Mesenchymal stem cell (in vitro differentiated cells and primary cell): ENCODE measurements around the gene GRK1.

Experiments used
- DNase-seq: peaks from one replicate; pipeline ENCODE4 v3.0.0-alpha.2; 2013
- H2AFZ ChIP-seq: one replicate; pipeline ENCODE4 v1.6.1; 2013; ENCODE audit warnings: low read depth, mild to moderate bottlenecking, control low read depth, inconsistent platforms, low read length, moderate library complexity
- H2AK5ac ChIP-seq: 2 replicates; pipeline ENCODE4 v1.6.1; 2013; ENCODE audit warnings: low read length, moderate library complexity, mild to moderate bottlenecking, inconsistent platforms; ENCODE audit not compliant: severe bottlenecking
- H2BK120ac ChIP-seq: one replicate; pipeline ENCODE4 v1.6.1; 2013; ENCODE audit warnings: low read depth, mild to moderate bottlenecking, inconsistent platforms, low read length, moderate library complexity
- H2BK12ac ChIP-seq, 2 experiments: one replicate each; pipeline ENCODE4 v1.6.1; 2013; ENCODE audit warnings: inconsistent platforms in 2 of 2, low read length in 2 of 2, mild to moderate bottlenecking in 2 of 2, moderate library complexity in 2 of 2, control low read depth in 1 of 2
- H2BK15ac ChIP-seq: one replicate; pipeline ENCODE4 v1.6.1; 2013; ENCODE audit warnings: mild to moderate bottlenecking, low read depth, inconsistent platforms; ENCODE audit not compliant: poor library complexity, severe bottlenecking
- H2BK5ac ChIP-seq: 2 replicates; pipeline ENCODE4 v1.6.1; 2013; ENCODE audit warnings: low read depth, mild to moderate bottlenecking, low read length, control low read depth, inconsistent platforms; ENCODE audit not compliant: poor library complexity, severe bottlenecking
- H3K14ac ChIP-seq, 2 experiments: one replicate each; pipeline ENCODE4 v1.6.1; 2013; ENCODE audit warnings: inconsistent platforms in 2 of 2, low read length in 2 of 2, control low read depth in 1 of 2, mild to moderate bottlenecking in 1 of 2, moderate library complexity in 1 of 2
- H3K18ac ChIP-seq, 2 experiments: one replicate each; pipeline ENCODE4 v1.6.1; 2013; ENCODE audit warnings: inconsistent platforms in 2 of 2, low read length in 2 of 2, control low read depth in 1 of 2, low read depth in 1 of 2, mild to moderate bottlenecking in 1 of 2
- H3K23ac ChIP-seq, 2 experiments: one replicate each; pipeline ENCODE4 v1.6.1; 2013; ENCODE audit warnings: inconsistent platforms in 2 of 2, low read length in 2 of 2, mild to moderate bottlenecking in 2 of 2, moderate library complexity in 2 of 2, control low read depth in 1 of 2
- H3K27ac ChIP-seq: 2 replicates; pipeline ENCODE4 v1.5.1; 2013; ENCODE audit warnings: mild to moderate bottlenecking, moderate library complexity, low read length, control low read depth, inconsistent platforms; ENCODE audit not compliant: poor library complexity, severe bottlenecking
- H3K27me3 ChIP-seq, 2 experiments: 2 replicates each; pipeline versions ENCODE4 v1.6.1 to v1.7.0; 2013; ENCODE audit warnings: low read length in 2 of 2, mild to moderate bottlenecking in 2 of 2, moderate library complexity in 2 of 2, control low read depth in 1 of 2, inconsistent platforms in 1 of 2; ENCODE audit not compliant: control insufficient read depth in 1 of 2, insufficient read depth in 1 of 2
- H3K36me3 ChIP-seq, 2 experiments: 2 replicates each; pipeline versions ENCODE4 v1.6.1 to v1.7.0; 2013; ENCODE audit warnings: low read length in 2 of 2, control low read depth in 1 of 2, inconsistent platforms in 1 of 2, low read depth in 1 of 2, mild to moderate bottlenecking in 1 of 2; ENCODE audit not compliant: insufficient read depth in 2 of 2, control insufficient read depth in 1 of 2
- H3K4ac ChIP-seq, 2 experiments: one replicate each; pipeline ENCODE4 v1.6.1; 2013; ENCODE audit warnings: inconsistent platforms in 2 of 2, low read length in 2 of 2, mild to moderate bottlenecking in 2 of 2, moderate library complexity in 2 of 2, control low read depth in 1 of 2, low read depth in 1 of 2
- H3K4me1 ChIP-seq: 2 replicates; pipeline ENCODE4 v1.6.1; 2013; ENCODE audit warnings: low read depth, low read length, control low read depth; ENCODE audit not compliant: control insufficient read depth, insufficient read depth
- H3K4me2 ChIP-seq: 2 replicates; pipeline ENCODE4 v1.6.1; 2013; ENCODE audit warnings: low read length, mild to moderate bottlenecking, inconsistent platforms; ENCODE audit not compliant: poor library complexity, severe bottlenecking
- H3K4me3 ChIP-seq, 2 experiments: 2 replicates each; pipeline versions ENCODE4 v1.5.1 to v1.7.0; 2013; ENCODE audit warnings: low read length in 2 of 2, mild to moderate bottlenecking in 2 of 2, control low read depth in 1 of 2, low read depth in 1 of 2; ENCODE audit not compliant: insufficient read depth in 1 of 2
- H3K79me1 ChIP-seq: replicated peaks from 2 replicates; pipeline ENCODE4 v1.6.1; 2013; ENCODE audit warnings: mild to moderate bottlenecking, control low read depth, low read length, inconsistent platforms; ENCODE audit not compliant: poor library complexity, severe bottlenecking
- H3K9ac ChIP-seq: 2 replicates; pipeline ENCODE4 v1.7.0; 2013; ENCODE audit warnings: mild to moderate bottlenecking, low read length, moderate library complexity
- H3K9me3 ChIP-seq: 2 replicates; pipeline ENCODE4 v1.7.0; 2013; ENCODE audit warnings: mild to moderate bottlenecking, low read length; ENCODE audit not compliant: control insufficient read depth
- H4K8ac ChIP-seq: one replicate; pipeline ENCODE4 v1.6.1; 2013; ENCODE audit warnings: inconsistent platforms, mild to moderate bottlenecking, low read length, moderate library complexity
- H4K91ac ChIP-seq: one replicate; pipeline ENCODE4 v1.6.1; 2013; ENCODE audit warnings: mild to moderate bottlenecking, low read length, inconsistent platforms
- WGBS: methylation state at CpG from one replicate; pipeline ENCODE4 v1.1.7; 2013; ENCODE audit warnings: mixed read lengths; 5-methylcytosine and 5-hydroxymethylcytosine counted together

The GRK1 gene

GRCh38 chr13:113672002-113672651, 5.1 kb downstream of the GRK1 start:
- Histone ChIP-seq H3K36me3 (no peaks in the 10 kb centered on the region), H3K9me3 (no peaks in the 10 kb centered on the region), H3K27me3 (peaks cover 4 to 38% of the 10 kb centered on the region in 2 experiments), H4K8ac (no peak overlapping the region), H3K4me2 (no peak overlapping the region), H2AFZ (no peak overlapping the region), H3K4me1 (no peaks in the 10 kb centered on the region), H3K9ac (no peak overlapping the region), H3K4me3 (no peak overlapping the region), H3K4ac (no peak overlapping the region), H4K91ac (no peak overlapping the region), H2AK5ac (no peak overlapping the region), H3K27ac (no peak overlapping the region), H3K23ac (no peak overlapping the region), H2BK15ac (no peak overlapping the region), H2BK5ac (no peak overlapping the region), H2BK120ac (no peak overlapping the region), H3K79me1 (no peaks in the 10 kb centered on the region), H3K18ac (no peak overlapping the region), H3K14ac (peak overlapping the region in 1 of 2 experiments; percentile 0), H2BK12ac (no peak overlapping the region)
- WGBS, result 86% methylated on average over 18 of the region's 18 CpGs
- DNase-seq, result no peak

- no peak overlapping the region for H4K91ac ChIP-seq
- no peak overlapping the region for H3K4ac ChIP-seq
- H3K23ac ChIP-seq, result no peak overlapping the region
- no peak overlapping the region for H3K27ac ChIP-seq
- H2BK120ac ChIP-seq, result no peak overlapping the region
- no peak overlapping the region for H2AK5ac ChIP-seq
- H3K79me1 ChIP-seq, result no peaks in the 10 kb centered on the region
- no peak overlapping the region for H3K4me3 ChIP-seq
- peaks cover 0 to 18% of the 10 kb centered on the region in 2 experiments for H3K27me3 ChIP-seq
- H3K14ac ChIP-seq, result no peak overlapping the region
- no peak overlapping the region for H2AFZ ChIP-seq
- DNase-seq, result no peak
- H3K4me1 ChIP-seq, result peaks cover 14% of the 10 kb centered on the region
- no peak overlapping the region for H4K8ac ChIP-seq
- no peak overlapping the region for H3K4me2 ChIP-seq
- H2BK15ac ChIP-seq, result no peak overlapping the region
- H3K9ac ChIP-seq, result no peak overlapping the region
- no peak overlapping the region for H2BK5ac ChIP-seq
- H2BK12ac ChIP-seq, result no peak overlapping the region
- H3K9me3 ChIP-seq, result peaks cover 3% of the 10 kb centered on the region
- H3K18ac ChIP-seq, result no peak overlapping the region
- no peaks in the 10 kb centered on the region for H3K36me3 ChIP-seq
- 86% methylated on average over 11 of the region's 11 CpGs for WGBS
Observed at GRCh38 chr13:113722921-113723320, 55.9 kb downstream of the GRK1 start.

- no peak overlapping the region for H2BK5ac ChIP-seq
- H3K4ac ChIP-seq, result no peak overlapping the region
- H2AK5ac ChIP-seq, result no peak overlapping the region
- no peak overlapping the region for H2BK12ac ChIP-seq
- peaks cover 14% of the 10 kb centered on the region for H3K4me1 ChIP-seq
- no peak overlapping the region for H4K8ac ChIP-seq
- H3K4me3 ChIP-seq, result no peak overlapping the region
- peak overlapping the region in 1 of 2 experiments; percentile 35 for H3K14ac ChIP-seq
- H3K27me3 ChIP-seq, result peaks cover 4 to 20% of the 10 kb centered on the region in 2 experiments
- no peak overlapping the region for H3K27ac ChIP-seq
- H4K91ac ChIP-seq, result no peak overlapping the region
- no peak overlapping the region for H2AFZ ChIP-seq
- no peak overlapping the region for H3K9ac ChIP-seq
- 80% methylated on average over 13 of the region's 13 CpGs for WGBS
- H3K79me1 ChIP-seq, result no peaks in the 10 kb centered on the region
- no peak overlapping the region for H3K23ac ChIP-seq
- H2BK15ac ChIP-seq, result no peak overlapping the region
- DNase-seq, result no peak
- no peak overlapping the region for H2BK120ac ChIP-seq
- no peaks in the 10 kb centered on the region for H3K36me3 ChIP-seq
- peaks cover 3% of the 10 kb centered on the region for H3K9me3 ChIP-seq
- H3K4me2 ChIP-seq, result no peak overlapping the region
- H3K18ac ChIP-seq, result peak overlapping the region in 1 of 2 experiments; percentile 11
Observed at GRCh38 chr13:113723410-113724015, 56.5 kb downstream of the GRK1 start.

- Histone ChIP-seq H3K27me3 (peaks cover 10 to 26% of the 10 kb centered on the region in 2 experiments), H3K18ac (peak overlapping the region in 1 of 2 experiments; percentile 11), H3K4me3 (peak overlapping the region in 1 of 2 experiments; percentile 71), H3K14ac (peak overlapping the region in 1 of 2 experiments; percentile 58), H2AFZ (no peak overlapping the region), H4K8ac (no peak overlapping the region), H3K4me2 (no peak overlapping the region), H4K91ac (no peak overlapping the region), H3K4ac (no peak overlapping the region), H2BK120ac (no peak overlapping the region), H3K4me1 (peaks cover 14% of the 10 kb centered on the region), H3K27ac (no peak overlapping the region), H3K36me3 (no peaks in the 10 kb centered on the region), H2BK12ac (no peak overlapping the region), H3K9ac (peak overlapping the region; percentile 41), H2AK5ac (peak overlapping the region; percentile 31), H3K23ac (no peak overlapping the region), H2BK15ac (no peak overlapping the region), H2BK5ac (no peak overlapping the region), H3K79me1 (no peaks in the 10 kb centered on the region), H3K9me3 (peaks cover 3% of the 10 kb centered on the region)
- 93% methylated on average over 30 of the region's 30 CpGs for WGBS
- DNase-seq, result no peak
Observed at GRCh38 chr13:113724016-113724758, 57.2 kb downstream of the GRK1 start.
